Neutrophil (primary cell): ENCODE measurements around the gene CRYBG1.
"Not testable (repeated sequence)": the region's sequence is repeated elsewhere in the genome, so short reads cannot be mapped to it uniquely, and the experiment has no call there.

Experiments
- H3K27ac ChIP-seq: fragments of 200-600 bp; sonication (generic); 2 replicates; pipeline ENCODE4 v1.5.1; 2016; ENCODE audit warnings: mild to moderate bottlenecking, moderate library complexity
- H3K27me3 ChIP-seq: fragments of 200-600 bp; sonication (generic); 2 replicates; pipeline ENCODE4 v1.6.0; 2016; ENCODE audit warnings: mild to moderate bottlenecking
- H3K36me3 ChIP-seq: fragments of 200-600 bp; sonication (generic); 2 replicates; pipeline ENCODE4 v1.5.1; 2017
- H3K4me1 ChIP-seq, 2 experiments: fragments of 200-600 bp in 1 of 2; sonication (generic) in 1 of 2; 1 replicate in 1 of 2; 2 replicates in 1 of 2; pipeline versions ENCODE4 v1.5.1 to v1.6.1; 2013 to 2016; ENCODE audit warnings: low read depth in 1 of 2, low read length in 1 of 2, mild to moderate bottlenecking in 1 of 2, moderate library complexity in 1 of 2; ENCODE audit not compliant: control insufficient read depth in 1 of 2, insufficient read depth in 1 of 2
- H3K4me3 ChIP-seq, 2 experiments: fragments of 200-600 bp in 1 of 2; sonication (generic) in 1 of 2; 1 replicate in 1 of 2; 2 replicates in 1 of 2; pipeline ENCODE4 v1.5.1; 2013 to 2016; ENCODE audit warnings: low read depth in 1 of 2, low read length in 1 of 2, mild to moderate bottlenecking in 1 of 2, moderate library complexity in 1 of 2
- H3K9me3 ChIP-seq: fragments of 200-600 bp; sonication (generic); 2 replicates; pipeline ENCODE4 v1.5.1; 2016
- TF ChIP-seq, protein P1 (sequence below): fragments of 200-600 bp; sonication (generic); IDR thresholded peaks from 2 replicates; pipeline ENCODE4 v1.5.1; 2016; ENCODE audit warnings: antibody characterized with exemption

Gene CRYBG1

DNA sequence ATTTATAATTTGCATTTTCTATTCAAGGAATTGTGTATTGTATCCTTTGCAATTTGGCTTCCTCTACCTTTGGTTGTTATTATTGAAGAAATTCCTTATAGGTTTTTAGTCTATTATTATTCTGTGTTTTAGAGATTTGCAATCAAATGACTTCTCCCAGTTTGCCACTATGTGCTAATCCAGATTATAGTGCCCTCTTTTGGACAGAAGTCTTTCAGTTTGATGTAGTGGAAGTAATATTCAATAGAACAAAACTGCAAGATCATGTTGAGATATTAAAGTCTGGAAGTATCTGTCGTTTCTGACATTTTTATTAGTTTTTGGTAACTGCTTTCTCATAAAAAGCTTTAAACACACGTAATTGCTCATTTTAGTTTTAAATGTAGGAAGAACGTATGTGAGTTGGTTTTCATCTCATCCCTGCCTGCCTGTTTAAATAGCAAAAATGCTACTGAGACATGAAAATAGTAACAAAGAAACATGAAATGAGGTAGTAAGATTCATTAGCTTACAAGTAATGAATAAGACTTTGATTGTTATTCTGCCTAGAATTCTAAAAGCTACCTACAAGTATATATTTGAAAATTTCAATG, 195.9 kb downstream of the CRYBG1 start:
- H3K36me3 ChIP-seq = peaks cover 89% of the 10 kb centered on the region
- H3K9me3 ChIP-seq = no peaks in the 10 kb centered on the region
- H3K4me3 ChIP-seq = no peak overlapping the region
- H3K27me3 ChIP-seq = no peaks in the 10 kb centered on the region
- TF ChIP-seq, protein P1, sequence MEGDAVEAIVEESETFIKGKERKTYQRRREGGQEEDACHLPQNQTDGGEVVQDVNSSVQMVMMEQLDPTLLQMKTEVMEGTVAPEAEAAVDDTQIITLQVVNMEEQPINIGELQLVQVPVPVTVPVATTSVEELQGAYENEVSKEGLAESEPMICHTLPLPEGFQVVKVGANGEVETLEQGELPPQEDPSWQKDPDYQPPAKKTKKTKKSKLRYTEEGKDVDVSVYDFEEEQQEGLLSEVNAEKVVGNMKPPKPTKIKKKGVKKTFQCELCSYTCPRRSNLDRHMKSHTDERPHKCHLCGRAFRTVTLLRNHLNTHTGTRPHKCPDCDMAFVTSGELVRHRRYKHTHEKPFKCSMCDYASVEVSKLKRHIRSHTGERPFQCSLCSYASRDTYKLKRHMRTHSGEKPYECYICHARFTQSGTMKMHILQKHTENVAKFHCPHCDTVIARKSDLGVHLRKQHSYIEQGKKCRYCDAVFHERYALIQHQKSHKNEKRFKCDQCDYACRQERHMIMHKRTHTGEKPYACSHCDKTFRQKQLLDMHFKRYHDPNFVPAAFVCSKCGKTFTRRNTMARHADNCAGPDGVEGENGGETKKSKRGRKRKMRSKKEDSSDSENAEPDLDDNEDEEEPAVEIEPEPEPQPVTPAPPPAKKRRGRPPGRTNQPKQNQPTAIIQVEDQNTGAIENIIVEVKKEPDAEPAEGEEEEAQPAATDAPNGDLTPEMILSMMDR = no peak
- H3K4me1 ChIP-seq = peaks cover 15 to 17% of the 10 kb centered on the region in 2 experiments
- H3K27ac ChIP-seq = peak overlapping the region; percentile 27

DNA sequence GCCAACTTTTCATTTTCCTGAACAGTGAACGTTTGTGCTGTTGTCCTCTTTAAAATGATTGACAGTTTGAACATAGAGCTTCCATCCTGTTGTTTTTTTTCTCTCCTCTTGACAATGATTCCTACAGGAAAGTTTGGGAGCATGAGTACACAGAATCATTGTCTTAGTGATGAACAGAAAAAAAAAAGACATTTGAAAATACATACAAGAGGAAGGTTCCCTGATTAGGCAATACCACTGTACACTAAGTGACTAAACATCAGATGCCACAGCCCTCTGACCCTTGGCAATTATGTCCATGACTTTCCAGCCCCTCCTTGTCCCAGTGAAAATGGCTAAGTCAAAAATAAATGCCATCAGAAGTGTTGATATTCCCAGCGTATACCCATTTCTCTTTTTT, 197.3 kb downstream of the CRYBG1 start:
- H3K36me3 ChIP-seq = peaks cover 83% of the 10 kb centered on the region
- peaks cover 26 to 29% of the 10 kb centered on the region in 2 experiments for H3K4me1 ChIP-seq
- no peak overlapping the region for H3K4me3 ChIP-seq
- H3K9me3 ChIP-seq = no peaks in the 10 kb centered on the region
- no peaks in the 10 kb centered on the region for H3K27me3 ChIP-seq
- peak overlapping the region; percentile 39 for H3K27ac ChIP-seq
- TF ChIP-seq, protein P1 = no peak

DNA sequence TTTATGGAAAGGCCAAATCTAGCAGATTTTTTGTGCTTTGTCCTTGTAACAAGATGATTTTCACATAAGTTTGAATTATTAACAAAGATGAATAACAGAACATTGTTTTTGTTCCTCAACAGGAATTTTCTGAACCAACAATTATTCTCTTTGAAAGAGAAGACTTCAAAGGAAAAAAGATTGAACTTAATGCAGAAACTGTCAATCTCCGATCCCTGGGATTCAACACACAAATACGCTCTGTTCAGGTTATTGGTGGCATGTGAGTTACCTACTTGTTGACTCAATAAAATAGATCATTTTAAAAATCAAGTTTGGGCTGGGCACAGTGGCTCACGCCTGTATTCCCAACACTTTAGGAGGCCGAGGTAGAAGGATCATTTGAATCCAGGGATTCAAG, 197.8 kb downstream of the CRYBG1 start:
- TF ChIP-seq, protein P1 = no peak
- no peaks in the 10 kb centered on the region for H3K27me3 ChIP-seq
- peaks cover 83% of the 10 kb centered on the region for H3K36me3 ChIP-seq
- peak overlapping the region; percentile 39 for H3K27ac ChIP-seq
- H3K4me3 ChIP-seq = no peak overlapping the region
- H3K9me3 ChIP-seq = no peaks in the 10 kb centered on the region
- H3K4me1 ChIP-seq = peaks cover 30 to 33% of the 10 kb centered on the region in 2 experiments

DNA sequence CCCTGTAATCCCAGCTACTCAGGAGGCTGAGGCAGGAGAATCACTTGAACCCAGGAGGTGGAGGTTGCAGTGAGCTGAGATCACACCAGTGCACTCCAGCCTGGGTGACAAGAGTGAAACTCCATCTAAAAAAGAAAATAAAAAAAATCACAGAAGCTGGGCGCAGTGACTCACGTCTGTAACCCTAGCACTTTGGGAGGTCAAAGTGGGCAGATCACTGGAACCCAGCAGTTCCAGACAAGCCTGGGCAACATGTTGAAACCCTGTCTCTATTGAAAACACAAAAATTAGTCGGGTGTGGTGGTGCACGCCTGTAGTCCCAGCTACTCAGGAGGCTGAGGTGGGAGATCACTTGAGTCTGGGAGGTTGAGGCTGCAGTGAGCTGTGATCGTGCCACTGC, 199.1 kb downstream of the CRYBG1 start:
- H3K36me3 ChIP-seq = peaks cover 83% of the 10 kb centered on the region
- H3K27me3 ChIP-seq, H3K9me3 ChIP-seq, H3K4me3 ChIP-seq, H3K27ac ChIP-seq: not testable (repeated sequence)
- H3K4me1 ChIP-seq = peaks cover 30 to 33% of the 10 kb centered on the region in 2 experiments

DNA sequence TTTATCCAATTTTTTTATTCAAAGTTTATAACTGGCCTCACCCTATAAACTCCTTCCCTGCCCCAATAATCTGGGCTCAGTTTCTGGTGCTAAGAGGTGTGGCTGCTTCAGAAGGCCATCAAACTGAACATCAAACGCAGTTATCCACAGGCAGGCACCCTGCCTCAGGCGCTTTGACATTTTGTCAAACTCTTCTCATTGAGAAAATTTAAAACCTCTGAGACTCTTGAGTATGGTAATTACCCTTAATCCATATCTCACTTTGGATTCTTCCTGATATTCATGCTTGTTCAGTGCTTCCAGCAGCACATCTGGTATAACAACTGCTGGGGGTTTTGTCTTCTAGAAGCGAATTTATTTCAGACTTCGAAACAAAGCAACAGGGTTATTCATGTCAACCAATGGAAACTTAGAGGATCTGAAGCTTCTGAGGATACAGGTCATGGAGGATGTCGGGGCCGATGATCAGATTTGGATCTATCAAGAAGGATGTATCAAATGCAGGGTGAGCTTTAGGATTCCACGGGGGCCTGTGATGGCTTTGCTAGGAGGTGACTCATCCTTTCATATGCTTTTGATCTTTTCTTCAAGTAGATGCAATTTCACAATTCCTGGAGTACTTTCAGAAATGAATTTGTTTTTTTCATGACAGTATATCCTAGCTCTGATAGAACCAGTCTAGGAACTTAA, 200.6 kb downstream of the CRYBG1 start:
- Histone ChIP-seq H3K4me1 (peaks cover 30 to 33% of the 10 kb centered on the region in 2 experiments), H3K36me3 (peaks cover 82% of the 10 kb centered on the region), H3K27ac (peak overlapping the region; percentile 84), H3K4me3 (no peak overlapping the region), H3K9me3 (no peaks in the 10 kb centered on the region), H3K27me3 (no peaks in the 10 kb centered on the region)
- TF ChIP-seq, protein P1 = no peak

DNA sequence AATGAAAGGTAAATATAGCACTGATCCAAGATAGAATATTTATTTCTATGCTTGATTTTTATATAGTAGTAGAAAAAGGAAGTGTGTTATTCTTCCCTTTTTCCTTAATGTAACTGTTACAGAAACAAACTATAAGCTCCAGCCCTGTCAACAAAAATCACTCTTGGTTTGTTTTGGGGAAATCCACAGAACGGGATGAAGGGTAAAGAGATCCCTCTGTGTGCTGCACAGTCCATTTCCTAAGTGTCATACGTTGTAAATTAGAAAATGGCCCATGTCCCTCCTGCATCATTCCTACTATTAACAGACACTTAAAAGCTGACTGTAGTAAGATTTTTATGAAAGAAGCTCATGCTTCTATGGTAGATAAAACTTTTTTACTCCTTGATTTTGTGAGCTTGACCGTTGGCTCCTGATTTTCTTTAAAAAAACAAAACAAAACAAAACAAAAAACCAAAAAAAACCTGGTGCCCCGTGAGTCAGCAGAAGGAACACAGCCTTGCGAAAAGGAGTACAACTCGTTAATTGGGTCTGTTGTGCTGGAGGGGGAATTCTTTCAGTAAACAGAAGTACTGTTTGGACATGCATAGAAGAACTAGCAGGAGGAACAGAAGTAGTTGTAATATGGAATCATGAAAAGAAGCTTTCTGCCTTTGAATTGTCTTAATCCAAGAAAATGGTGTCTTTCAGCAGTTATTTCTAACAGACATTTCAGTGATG, 201.3 kb downstream of the CRYBG1 start:
- Histone ChIP-seq H3K36me3 (peaks cover 88% of the 10 kb centered on the region), H3K4me1 (peaks cover 33 to 38% of the 10 kb centered on the region in 2 experiments), H3K27me3 (no peaks in the 10 kb centered on the region), H3K4me3 (peak overlapping the region; percentile 10 to 28), H3K9me3 (no peaks in the 10 kb centered on the region), H3K27ac (peak overlapping the region; percentile 84)
- TF ChIP-seq, protein P1 = no peak
